HG02759 (cell line): Measurements from ENCODE around the gene SYMPK.

Source experiments
- ATAC-seq: cut with Tn5 transposase; IDR thresholded peaks from one replicate; pipeline ENCODE4 v1.9.1; 2021; ENCODE audit warnings: mild to moderate bottlenecking, moderate library complexity; ENCODE audit not compliant: unreplicated experiment

The SYMPK gene

GRCh38 chr19:45826934-45827333, 36.0 kb downstream of the SYMPK start:
- no peak for ATAC-seq

- no peak for ATAC-seq
Measured at GRCh38 chr19:45825917-45826893, 36.7 kb downstream of the SYMPK start.

- no peak for ATAC-seq
Measured at GRCh38 chr19:45825263-45825605, 37.7 kb downstream of the SYMPK start.

DNA sequence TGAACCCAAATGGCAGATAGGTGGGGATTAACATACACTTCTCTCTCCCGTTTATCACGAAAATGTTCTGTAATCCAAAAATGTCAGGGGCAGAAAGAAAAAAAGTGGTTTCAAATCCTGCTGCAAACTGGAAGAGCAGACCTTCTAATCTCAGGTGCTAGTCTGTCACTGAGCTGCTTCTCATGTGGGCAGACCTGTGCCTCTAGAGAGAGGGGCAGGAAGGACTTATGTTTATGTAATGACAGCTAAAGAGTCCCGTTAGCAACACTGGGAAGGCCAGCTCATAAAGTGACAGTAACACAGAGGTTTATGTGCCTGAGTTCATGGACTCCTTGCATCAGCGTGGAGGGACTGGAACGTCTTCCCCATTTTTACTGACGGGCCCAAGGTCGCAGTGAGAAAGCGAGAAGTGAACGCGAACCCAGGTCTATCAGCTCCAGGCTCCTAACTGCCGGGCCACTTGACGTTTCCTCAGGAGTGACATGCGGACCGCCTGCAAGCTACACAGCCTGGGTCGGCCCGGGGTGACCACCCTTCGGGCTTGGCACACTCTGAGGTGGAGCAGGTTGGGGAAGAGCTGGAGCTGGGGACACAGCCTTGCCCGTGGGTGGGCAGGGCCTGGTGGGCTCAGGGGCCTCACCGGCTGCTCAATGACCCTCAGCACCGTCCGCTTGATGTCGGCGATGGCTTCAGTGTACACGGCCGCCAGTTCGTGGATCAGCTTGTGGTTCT, 38.2 kb downstream of the SYMPK start:
- no peak for ATAC-seq

DNA sequence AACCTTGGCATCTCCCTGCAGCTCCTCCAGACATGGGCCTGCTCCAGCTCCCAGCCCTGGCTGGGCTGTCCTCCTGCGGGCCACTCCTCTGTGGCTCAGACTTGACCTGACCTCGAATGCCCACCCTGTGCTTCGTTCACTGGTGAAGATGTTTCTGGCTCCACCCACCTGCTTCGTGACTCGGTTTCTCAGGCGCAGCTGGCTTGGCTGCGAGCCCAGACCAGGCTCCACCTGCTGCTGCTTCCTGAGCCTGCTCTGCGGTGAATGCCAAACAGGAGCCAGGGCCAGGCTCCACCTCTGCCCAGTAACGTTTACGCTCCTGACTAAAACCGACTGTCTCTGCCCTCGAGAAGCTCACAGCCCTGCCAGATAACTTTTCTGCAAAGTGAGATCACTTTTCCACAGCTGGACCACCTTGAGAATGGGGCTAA, 38.9 kb downstream of the SYMPK start:
- ATAC-seq = no peak

GRCh38 chr19:45823182-45823581, 39.8 kb downstream of the SYMPK start:
- ATAC-seq = no peak

DNA sequence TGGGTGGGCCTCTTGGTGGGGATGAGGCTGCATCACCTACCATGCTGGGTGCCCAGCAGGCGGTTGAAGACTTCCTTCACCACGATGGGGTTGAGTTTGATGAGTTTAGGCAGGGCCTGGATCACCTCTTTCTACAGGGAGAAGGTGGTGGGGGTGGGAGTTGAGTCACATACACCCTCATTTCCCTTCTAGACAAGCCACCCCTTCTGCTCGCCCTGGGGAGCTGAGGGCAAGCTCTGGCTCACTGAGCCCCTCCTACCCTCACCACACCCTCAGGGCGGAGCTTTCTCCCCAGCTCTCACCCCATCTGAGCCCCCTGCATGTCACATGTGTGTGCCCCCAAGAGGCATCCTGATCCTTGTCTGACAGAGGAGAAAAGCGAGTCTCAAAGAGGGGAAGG, 40.2 kb downstream of the SYMPK start:
- no peak for ATAC-seq

- no peak for ATAC-seq
Measured at GRCh38 chr19:45821570-45821969, 41.4 kb downstream of the SYMPK start.

GRCh38 chr19:45821103-45821521, 41.8 kb downstream of the SYMPK start:
- ATAC-seq = no peak

DNA sequence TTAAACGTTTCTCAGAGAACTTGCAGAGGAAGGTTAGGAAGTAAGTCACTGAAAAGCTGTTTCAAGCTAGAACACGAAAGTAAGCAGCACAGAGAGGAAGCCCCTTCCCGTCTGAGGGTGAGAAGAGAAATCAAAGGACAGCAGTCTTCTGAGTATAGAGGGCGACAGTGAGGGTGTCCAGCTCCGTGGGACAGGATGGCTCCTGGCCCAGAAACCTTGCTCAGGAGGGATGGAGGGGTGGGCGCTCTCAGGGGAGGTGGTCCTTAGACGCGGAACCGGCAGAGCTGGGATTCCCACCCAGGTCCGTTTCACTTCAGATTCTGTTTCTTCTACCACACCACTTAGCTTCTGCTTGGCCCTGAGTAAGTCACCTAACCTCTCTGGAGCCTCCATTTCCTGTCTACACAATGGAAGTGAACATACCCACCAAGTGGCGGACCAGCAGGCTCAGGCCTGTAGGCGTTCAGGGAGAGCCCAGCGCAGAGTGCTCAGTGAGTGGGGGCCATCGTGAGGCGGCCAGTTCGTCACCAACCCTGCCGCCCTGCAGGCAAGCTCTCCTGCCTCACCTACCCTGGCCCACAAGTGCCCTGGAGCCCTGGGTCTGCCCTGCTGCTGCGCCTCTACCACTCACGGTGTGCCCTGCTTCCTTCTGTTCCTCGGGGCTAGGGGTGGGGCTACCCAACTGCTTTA, 42.4 kb downstream of the SYMPK start:
- ATAC-seq = no peak

GRCh38 chr19:45819769-45820168, 43.2 kb downstream of the SYMPK start:
- no peak for ATAC-seq

- no peak for ATAC-seq
Measured at GRCh38 chr19:45817725-45818301, 45.1 kb downstream of the SYMPK start.

DNA sequence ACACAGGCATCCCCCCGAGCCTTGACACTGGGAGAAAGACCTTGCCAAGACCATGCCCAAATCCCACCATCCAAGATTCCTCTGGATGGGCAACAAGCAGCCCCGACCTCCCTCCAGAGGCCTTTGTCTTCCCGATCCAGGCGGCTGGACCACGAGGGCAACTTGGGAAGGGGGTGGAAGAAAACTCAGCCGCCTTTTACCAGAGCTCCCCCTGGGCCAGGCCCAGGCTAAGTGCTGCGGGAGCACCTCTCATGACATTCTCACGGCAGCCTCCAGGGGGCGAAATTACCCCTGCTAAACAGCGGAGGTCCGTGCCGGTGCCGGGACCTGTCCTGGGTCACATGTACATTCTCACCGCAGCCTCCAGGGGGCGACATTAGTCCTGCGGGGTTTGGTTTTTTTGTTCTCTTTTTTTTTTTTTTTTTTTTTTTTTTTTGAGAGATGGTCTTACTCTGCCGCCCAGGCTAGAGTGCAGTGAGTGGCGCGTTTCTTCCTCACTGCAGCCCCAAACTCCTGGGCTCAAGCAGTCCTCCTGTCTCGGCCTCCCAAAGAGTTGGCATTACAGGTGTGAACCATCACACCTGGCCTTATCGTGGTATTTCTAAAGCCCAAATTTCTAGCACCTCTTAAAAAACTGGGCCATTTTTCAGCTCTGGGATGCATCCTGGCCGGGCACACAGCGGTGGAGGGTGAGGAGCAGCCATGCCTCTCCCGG, 45.8 kb downstream of the SYMPK start:
- peak; percentile 91 for ATAC-seq

GRCh38 chr19:45816236-45817009, 46.5 kb downstream of the SYMPK start:
- ATAC-seq = no peak

GRCh38 chr19:45815481-45816216, 47.3 kb downstream of the SYMPK start:
- ATAC-seq = no peak

GRCh38 chr19:45814851-45815480, 48.0 kb downstream of the SYMPK start, which contains the start of gene RSPH6A:
Gene RSPH6A (minus strand): TSS chr19:45815308. CDS start chr19:45815176, 132 bp downstream.
- no peak for ATAC-seq

DNA sequence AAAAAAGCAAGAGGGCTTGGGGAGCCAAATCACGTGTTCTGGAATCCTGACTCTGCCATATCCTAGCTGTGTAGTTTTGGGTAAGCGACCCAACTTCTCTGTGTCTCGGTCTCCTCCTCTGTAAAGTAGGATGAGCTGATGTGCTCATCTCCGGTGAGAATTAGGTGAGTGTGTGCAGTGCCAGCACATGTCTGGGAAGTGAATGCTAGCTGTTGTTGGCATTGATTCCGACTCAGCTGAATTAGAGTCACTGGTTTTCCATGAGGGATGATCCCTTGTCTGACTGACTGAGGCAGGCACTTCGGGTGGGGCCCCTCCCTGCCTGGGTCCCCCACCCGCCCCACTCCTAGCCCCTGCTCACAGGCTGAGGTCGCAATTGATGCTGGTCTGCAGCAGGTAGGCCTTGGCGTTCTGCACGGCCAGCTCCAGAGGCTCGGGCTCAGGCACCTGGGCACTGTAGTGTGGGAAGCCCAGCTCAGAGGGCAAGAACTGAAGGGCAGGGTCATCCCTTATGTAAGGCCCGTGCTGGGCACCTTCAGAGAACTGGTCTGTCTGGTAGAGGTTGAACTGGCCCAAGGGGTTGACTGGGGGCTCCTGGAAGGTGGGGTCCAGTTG, 48.7 kb downstream of the SYMPK start:
- ATAC-seq = no peak

- no peak for ATAC-seq
Measured at GRCh38 chr19:45812297-45812696, 50.6 kb downstream of the SYMPK start.
